ENCODE data around the gene RBM19.
"Not testable (repeated sequence)": the region's sequence is repeated elsewhere in the genome, so short reads cannot be mapped to it uniquely, and the experiment has no call there.

Gene RBM19

DNA sequence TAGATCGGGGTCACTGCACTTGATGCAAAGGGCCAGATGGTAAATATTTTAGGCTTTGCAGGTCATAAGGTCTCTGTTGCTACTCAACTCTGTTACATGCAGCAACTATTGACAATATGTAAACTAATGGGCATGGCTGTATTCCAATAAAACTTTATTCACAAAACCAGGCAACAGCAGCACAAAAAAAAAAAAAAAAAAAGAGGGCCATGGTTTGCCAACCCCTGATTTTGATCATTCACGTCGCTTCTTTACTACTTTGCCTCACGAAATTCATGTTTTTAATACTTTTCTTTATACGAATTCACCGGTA is 152.9 kb downstream of the RBM19 start:
- no peak for DNase-seq (ENCODE audit: low read depth in 1 of 2, low spot score in 1 of 2)
- TF ChIP-seq JUND (IDR thresholded peaks at IDR 0.05; ENCODE audit: low read depth) = no peak
- in situ Hi-C loops (cut with HindIII; ENCODE audit: low pct_unique_long_range_greater_than_20kb, low sequenced_read_pairs) = no loop called here

DNA sequence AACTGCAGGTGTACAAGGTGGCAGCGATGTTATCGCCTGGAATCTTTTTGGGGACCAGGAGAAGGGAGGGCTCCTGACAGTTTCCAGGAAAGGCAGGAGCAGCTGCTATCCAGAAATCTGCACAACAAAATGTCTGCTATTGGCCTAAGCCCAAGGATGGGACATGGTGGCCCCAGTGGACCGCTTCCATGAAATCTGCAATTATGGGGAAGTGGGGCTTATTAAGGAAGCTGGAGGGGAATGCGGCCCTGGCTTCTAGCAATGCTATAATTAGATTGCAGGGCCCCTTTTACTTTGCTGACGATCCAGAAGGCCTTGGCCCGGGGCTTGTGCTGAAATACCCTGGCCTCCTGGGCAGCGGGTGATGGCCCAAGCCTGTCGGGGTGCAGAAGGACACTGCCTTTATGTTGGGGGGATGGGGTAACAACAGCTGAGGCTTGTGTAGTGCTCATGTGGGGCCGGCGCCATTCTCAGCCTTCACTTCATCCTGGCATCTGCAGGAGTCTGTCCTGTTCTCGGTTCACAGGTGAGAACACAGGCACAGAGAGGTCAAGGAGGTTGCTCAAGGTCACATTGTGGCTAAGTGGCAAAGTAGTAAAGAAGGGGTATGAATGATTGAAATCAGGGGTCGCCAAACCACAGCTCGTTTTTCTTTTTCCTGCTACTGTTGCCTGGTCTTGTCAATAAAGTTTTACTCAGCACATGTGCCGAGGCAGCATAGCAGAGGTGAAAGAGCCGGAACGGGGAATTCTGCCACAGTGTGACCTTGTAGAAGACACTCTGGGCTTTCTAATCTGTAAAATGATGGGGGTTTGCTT is 153.5 kb downstream of the RBM19 start:
- no peak for DNase-seq (ENCODE audit: low read depth in 1 of 2, low spot score in 1 of 2)
- TF ChIP-seq JUND (IDR thresholded peaks at IDR 0.05; ENCODE audit: low read depth) = no peak
- in situ Hi-C loops (cut with HindIII; ENCODE audit: low pct_unique_long_range_greater_than_20kb, low sequenced_read_pairs) = no loop called here

DNA sequence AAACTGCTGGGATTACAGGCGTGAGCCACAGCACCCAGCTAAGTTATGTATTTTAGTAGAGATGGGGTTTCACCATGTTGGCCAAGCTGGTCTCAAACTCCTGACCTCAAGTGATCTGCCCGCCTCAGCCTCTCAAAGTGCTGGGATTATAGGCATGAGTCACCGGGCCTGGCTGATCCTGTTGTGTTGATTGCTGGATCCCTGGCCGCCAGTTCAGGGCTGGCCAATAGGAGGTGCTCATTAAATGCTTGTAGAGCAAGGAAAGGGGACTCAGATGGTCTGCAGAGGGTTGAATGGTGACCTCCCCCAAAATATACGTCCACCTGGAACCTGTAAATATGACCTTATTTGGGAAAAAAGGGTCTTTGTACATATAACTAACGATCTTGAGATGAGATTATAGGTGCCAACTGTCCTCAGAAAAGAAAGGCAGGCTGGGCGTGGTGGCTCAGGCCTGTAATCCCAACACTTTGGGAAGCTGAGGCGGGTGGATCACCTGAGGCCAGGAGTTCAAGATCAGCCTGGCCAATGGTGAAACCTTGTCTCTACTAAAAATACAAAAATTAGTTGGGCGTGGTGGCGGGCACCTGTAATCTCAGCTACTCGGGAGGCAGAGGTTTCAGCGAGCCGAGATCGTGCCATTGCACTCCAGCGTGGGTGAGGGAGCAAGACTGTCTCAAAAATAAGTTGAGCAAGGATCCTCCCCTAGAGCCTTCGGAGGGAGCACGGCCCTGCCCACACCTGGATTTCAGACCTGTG is 156.5 kb downstream of the RBM19 start:
- in situ Hi-C loops (cut with HindIII; ENCODE audit: low pct_unique_long_range_greater_than_20kb, low sequenced_read_pairs); DNase-seq (ENCODE audit: low read depth in 1 of 2, low spot score in 1 of 2): not testable (repeated sequence)

DNA sequence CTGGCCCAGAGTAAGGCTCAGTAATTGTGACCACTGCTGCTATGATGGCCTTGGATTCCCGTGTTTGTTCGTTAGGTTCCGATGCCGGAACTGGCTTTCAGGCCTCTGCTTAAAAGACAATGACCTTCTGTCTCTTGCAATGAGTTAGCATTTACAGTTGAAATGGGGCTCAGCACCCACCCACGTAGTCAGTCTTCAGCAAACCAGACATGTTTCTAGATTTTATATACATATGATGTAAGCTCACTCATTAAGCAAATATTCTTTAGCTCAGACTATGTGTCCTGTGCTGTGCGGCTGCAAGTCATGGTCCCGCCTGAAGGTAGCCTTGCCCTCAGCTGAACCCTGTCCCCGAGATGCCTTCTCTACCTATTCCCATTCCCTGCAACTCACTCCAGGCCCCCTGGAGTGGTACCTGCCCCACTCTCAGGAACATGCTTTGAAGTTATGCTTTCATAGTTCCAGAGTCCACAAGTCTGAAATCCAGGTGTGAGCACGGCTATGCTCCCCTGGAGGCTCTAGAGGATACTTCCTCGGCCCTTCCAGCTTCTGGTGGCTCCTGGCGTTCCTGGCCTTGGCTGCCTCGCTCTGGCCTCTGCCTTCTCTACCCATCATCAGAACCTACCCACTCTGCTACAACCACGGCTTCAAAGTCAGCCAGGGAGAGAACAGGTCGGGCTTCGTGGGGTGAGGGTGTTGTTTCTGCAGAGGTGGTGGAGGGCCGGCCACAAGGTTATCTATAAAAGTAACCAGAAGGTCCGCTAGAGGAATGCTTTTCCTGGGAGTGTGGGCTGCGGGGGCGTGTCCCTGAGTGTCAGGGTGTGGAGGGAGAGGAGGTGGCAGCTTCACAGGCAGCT is 157.8 kb downstream of the RBM19 start:
- no peak for DNase-seq (ENCODE audit: low read depth in 1 of 2, low spot score in 1 of 2)
- in situ Hi-C loops (cut with HindIII; ENCODE audit: low pct_unique_long_range_greater_than_20kb, low sequenced_read_pairs) = no loop called here
- no peak for TF ChIP-seq JUND (IDR thresholded peaks at IDR 0.05; ENCODE audit: low read depth)

DNA sequence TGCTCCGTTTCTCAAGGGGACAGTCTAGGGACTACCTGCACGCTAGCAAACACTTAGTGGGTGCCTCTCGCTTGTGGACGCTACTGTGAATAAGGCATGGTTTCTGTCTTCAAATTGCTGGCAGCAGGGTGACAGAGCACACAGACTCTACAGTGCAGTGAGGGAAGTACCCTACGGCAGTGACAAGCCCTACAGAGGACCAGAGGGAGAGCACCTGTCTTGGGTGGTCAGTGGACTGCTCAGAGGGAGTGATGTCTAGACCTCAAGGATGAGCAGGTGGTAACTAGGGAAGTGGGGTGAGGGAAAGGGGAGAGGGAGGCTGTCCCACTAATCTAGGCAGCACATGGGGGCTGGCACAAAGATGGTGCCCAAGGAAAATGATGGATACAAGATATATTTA is 160.5 kb downstream of the RBM19 start:
- no peak for TF ChIP-seq JUND (IDR thresholded peaks at IDR 0.05; ENCODE audit: low read depth)
- in situ Hi-C loops (cut with HindIII; ENCODE audit: low pct_unique_long_range_greater_than_20kb, low sequenced_read_pairs) = no loop called here
- no peak for DNase-seq (ENCODE audit: low read depth in 1 of 2, low spot score in 1 of 2)

DNA sequence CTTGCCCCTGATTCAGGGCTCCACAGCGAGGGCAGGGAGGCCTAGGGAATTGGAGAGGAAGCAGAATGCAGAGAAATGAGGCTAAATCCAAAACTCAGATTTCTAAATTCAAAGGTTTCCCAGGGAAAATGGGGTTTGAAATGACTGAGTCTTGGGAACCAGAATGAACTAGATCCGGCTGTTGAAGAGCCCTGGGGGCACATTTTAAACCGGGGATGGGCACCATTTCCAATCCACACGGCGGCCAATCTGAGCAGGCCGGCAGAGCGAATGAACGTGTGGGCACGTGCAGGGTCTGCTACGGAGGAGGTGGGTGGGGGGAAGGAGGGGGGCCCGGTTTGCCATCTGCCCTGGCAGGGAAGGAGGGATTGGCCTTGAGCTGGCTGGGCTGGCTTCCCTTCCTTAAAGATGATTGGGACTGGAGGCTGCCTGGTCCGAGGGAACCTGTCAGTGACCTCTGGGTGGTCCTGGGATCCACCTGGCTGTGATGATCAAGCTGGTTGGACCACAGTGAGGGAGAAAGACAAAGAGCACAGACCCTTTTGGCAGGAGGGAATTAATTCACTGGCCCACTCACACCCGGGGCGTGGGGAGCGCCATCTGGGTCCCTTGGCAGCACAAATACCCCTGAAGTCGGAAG is 161.0 kb downstream of the RBM19 start:
- no peak for DNase-seq (ENCODE audit: low read depth in 1 of 2, low spot score in 1 of 2)
- TF ChIP-seq JUND (IDR thresholded peaks at IDR 0.05; ENCODE audit: low read depth) = no peak
- in situ Hi-C loops (cut with HindIII; ENCODE audit: low pct_unique_long_range_greater_than_20kb, low sequenced_read_pairs) = no loop called here

DNA sequence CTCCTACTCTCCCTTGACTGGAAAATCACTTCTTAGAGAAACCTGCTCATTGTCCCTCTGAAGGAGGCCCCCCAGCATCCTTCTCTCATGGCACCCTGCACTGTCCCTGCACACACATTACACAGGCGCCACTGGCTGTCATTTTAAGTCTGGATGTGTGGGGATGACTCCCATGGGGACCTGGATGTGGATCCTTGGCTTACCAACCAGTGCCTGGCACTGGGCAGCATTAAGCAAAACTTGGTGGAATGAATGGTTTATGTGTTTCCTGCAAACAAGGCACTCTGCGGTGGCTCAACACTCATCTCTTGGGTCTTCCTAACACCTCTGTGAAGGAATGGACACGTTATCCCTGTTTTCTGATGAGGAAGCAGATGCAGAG is 162.4 kb downstream of the RBM19 start:
- in situ Hi-C loops (cut with HindIII; ENCODE audit: low pct_unique_long_range_greater_than_20kb, low sequenced_read_pairs) = no loop called here
- TF ChIP-seq JUND (IDR thresholded peaks at IDR 0.05; ENCODE audit: low read depth) = no peak
- DNase-seq (ENCODE audit: low read depth in 1 of 2, low spot score in 1 of 2) = no peak

DNA sequence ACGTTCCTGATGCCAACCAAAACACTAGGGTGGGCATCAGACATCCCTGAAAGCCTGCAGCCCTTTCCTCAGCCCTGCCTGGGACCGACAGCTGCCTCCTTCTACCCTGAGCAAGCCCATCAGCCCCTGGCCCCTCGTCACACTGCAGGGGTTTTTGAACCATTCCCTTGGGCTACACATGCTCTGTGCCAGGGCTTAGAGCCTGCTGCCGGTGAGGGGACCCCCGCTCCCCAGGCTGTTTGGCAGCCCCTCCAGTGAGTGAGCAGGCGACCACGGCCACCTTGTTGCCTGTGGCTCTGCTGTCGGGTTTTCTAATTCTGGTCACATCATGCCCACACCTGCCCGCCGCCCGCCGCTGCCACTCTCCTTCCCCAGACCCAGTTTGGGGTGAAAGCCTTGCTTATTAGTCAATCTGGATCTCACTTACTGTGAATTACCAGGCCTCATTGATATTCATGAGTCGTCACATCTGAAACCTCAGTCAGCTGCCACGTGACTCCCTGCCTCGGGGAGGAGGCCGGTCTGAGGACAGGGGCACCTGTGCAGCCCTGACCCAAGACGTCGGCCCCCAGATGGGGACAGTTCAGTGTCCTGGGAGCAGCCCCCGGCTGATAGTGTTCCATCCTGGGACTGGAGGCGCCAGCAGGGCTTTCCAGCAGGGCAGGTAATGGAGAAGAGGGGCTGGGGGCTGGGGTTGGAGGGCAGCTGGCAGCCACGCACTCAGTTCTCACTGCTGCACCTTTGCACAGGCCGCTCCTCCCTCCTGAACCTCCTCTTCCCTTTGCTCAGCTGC is 163.0 kb downstream of the RBM19 start:
- DNase-seq (ENCODE audit: low read depth in 1 of 2, low spot score in 1 of 2) = no peak
- in situ Hi-C loops (cut with HindIII; ENCODE audit: low pct_unique_long_range_greater_than_20kb, low sequenced_read_pairs) = no loop called here
- no peak for TF ChIP-seq JUND (IDR thresholded peaks at IDR 0.05; ENCODE audit: low read depth)

DNA sequence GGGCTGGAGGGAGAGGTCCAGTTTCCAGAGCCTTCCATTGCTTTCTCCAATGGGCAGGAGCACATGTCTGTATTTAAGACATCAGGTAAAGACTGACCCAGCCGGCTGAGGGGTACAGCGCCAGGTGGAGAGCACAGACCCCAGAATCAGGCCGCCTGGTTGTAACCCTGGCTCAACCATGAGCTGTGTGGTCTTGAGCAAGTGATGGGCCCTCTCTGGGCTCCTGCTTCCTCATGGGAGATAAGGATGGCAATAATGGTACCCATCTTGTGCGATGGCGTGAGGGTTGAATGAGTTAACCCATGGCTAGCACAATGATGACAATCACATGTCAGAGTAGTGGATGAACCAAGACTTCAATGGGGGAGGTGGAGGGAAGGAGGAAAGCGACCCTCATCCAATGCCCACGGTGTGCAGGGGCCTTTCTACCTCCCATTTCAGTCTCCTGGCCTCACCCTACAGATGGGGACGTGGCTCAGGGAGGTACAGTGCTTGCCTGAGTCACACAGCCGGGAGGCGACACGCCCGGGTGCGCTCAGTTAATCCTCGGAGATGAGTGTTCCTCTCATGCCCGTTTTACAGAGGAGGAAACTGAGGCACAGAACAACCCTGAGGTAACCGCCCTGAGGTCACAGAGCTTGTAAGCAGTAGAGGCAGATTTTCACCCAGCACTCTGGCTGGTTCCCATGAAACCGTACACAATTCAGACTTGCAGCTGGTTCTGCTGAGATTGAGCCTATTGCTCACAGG is 163.9 kb downstream of the RBM19 start:
- DNase-seq (ENCODE audit: low read depth in 1 of 2, low spot score in 1 of 2) = no peak
- in situ Hi-C loops (cut with HindIII; ENCODE audit: low pct_unique_long_range_greater_than_20kb, low sequenced_read_pairs) = no loop called here
- TF ChIP-seq JUND (IDR thresholded peaks at IDR 0.05; ENCODE audit: low read depth) = no peak

DNA sequence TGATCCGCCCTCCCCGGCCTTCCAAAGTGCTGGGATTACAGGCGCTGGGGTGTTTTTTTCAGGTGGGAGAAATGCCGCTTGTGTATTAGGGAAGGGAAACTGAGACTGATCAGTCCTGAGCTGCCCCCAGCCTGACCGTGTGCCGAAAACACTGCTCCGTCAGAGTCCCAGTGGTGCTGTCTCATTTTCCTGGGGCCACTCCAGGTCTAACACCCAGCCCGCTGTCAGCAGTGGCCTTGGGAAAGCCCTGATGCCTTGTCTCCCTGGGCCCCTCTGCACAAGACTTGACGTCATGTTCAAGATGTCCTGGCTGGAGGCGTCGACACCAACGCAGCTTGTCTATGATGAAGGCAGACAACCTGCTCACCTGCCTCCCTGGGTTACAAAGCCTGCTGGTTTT is 165.9 kb downstream of the RBM19 start:
- TF ChIP-seq JUND (IDR thresholded peaks at IDR 0.05; ENCODE audit: low read depth) = no peak
- in situ Hi-C loops (cut with HindIII; ENCODE audit: low pct_unique_long_range_greater_than_20kb, low sequenced_read_pairs) = no loop called here
- no peak for DNase-seq (ENCODE audit: low read depth in 1 of 2, low spot score in 1 of 2)

DNA sequence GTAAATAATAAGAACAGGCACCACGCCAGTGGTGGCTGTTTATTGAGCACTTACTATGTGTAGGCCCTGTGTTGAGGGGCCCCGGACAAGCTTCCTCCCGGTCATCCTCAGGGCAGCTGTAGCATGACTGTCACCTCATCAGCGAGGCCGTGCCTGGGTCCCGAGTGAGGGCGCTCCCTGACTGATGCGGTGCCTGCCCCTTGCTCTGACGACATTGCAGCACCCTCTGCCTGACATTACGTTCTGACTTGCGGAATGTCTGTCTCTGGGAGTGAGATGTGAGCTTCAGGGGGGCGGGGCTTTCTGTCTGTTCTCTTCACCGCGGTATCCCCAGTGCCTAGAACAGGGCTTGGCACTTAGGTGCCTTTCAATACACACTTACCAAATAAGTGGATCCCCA is 167.6 kb downstream of the RBM19 start:
- TF ChIP-seq JUND (IDR thresholded peaks at IDR 0.05; ENCODE audit: low read depth) = no peak
- DNase-seq (ENCODE audit: low read depth in 1 of 2, low spot score in 1 of 2) = no peak
- in situ Hi-C loops (cut with HindIII; ENCODE audit: low pct_unique_long_range_greater_than_20kb, low sequenced_read_pairs) = no loop called here
